ENCODE data around the gene MOB3A.

MOB3A gene

GRCh38 chr19:2123682-2124387 lies 27.7 kb upstream of the MOB3A start:
- DNase-seq = no peak

- no peak for DNase-seq
These were observed 26.9 kb upstream of the MOB3A start for GRCh38 chr19:2122982-2123381.

GRCh38 chr19:2122251-2122650 lies 26.1 kb upstream of the MOB3A start:
- no peak for DNase-seq

- no peak for DNase-seq
These were observed 25.4 kb upstream of the MOB3A start for GRCh38 chr19:2121416-2122051.

- DNase-seq = no peak
These were observed 24.7 kb upstream of the MOB3A start for GRCh38 chr19:2120821-2121220.

GRCh38 chr19:2119921-2120785 lies 24.0 kb upstream of the MOB3A start:
- DNase-seq = no peak

GRCh38 chr19:2118438-2118837 lies 22.3 kb upstream of the MOB3A start:
- no peak for DNase-seq

GRCh38 chr19:2117215-2117960 lies 21.3 kb upstream of the MOB3A start:
- no peak for DNase-seq

- DNase-seq = no peak
These were observed 20.4 kb upstream of the MOB3A start for GRCh38 chr19:2116507-2116906.

- DNase-seq = no peak
These were observed 19.8 kb upstream of the MOB3A start for GRCh38 chr19:2115911-2116426.

- DNase-seq = no peak
These were observed 19.2 kb upstream of the MOB3A start for GRCh38 chr19:2115324-2115723.

- DNase-seq = no peak
These were observed 18.7 kb upstream of the MOB3A start for GRCh38 chr19:2114821-2115220.

- no peak for DNase-seq
These were observed 18.1 kb upstream of the MOB3A start for GRCh38 chr19:2114218-2114617.

- DNase-seq = no peak
These were observed 17.5 kb upstream of the MOB3A start for GRCh38 chr19:2113439-2114211.

- DNase-seq = no peak
These were observed 16.6 kb upstream of the MOB3A start for GRCh38 chr19:2112516-2113320.

- DNase-seq = no peak
These were observed 15.8 kb upstream of the MOB3A start for GRCh38 chr19:2111886-2112285.

GRCh38 chr19:2111425-2111824 lies 15.3 kb upstream of the MOB3A start:
- no peak for DNase-seq

GRCh38 chr19:2110822-2111221 lies 14.7 kb upstream of the MOB3A start:
- DNase-seq = no peak

- DNase-seq = no peak
These were observed 13.1 kb upstream of the MOB3A start for GRCh38 chr19:2109046-2109864.

Data from NCI-H1105 (cell line).